DMS153 treated with DMSO at 0.1 percent for 48 hours (cell line): Measurements from ENCODE around the gene COL13A1.

ENCODE experiments used
- DNase-seq: peaks from one replicate; lab custom pipeline; 2025; ENCODE audit not compliant: unreplicated experiment; lab: John Stamatoyannopoulos, UW

Gene COL13A1

GRCh38 chr10:69901628-69902505 lies 100.2 kb downstream of the COL13A1 start:
- peak; percentile 7 for DNase-seq

GRCh38 chr10:69902835-69903535 lies 101.3 kb downstream of the COL13A1 start:
- DNase-seq = no peak

- no peak for DNase-seq
Measured at GRCh38 chr10:69904533-69904932, 102.8 kb downstream of the COL13A1 start.

GRCh38 chr10:69906425-69906824 lies 104.7 kb downstream of the COL13A1 start:
- no peak for DNase-seq

- no peak for DNase-seq
Measured at GRCh38 chr10:69907517-69907916, 105.8 kb downstream of the COL13A1 start.

- DNase-seq = no peak
Measured at GRCh38 chr10:69908124-69908523, 106.4 kb downstream of the COL13A1 start.

- DNase-seq = no peak
Measured at GRCh38 chr10:69910561-69910960, 108.9 kb downstream of the COL13A1 start.

GRCh38 chr10:69911613-69912528 lies 110.2 kb downstream of the COL13A1 start:
- no peak for DNase-seq

- DNase-seq = no peak
Measured at GRCh38 chr10:69912589-69912988, 110.9 kb downstream of the COL13A1 start.

- DNase-seq = no peak
Measured at GRCh38 chr10:69913606-69914382, 112.1 kb downstream of the COL13A1 start.

- no peak for DNase-seq
Measured at GRCh38 chr10:69914398-69915214, 112.9 kb downstream of the COL13A1 start.

- DNase-seq = no peak
Measured at GRCh38 chr10:69915215-69915560, 113.5 kb downstream of the COL13A1 start.

- DNase-seq = no peak
Measured at GRCh38 chr10:69916118-69916517, 114.4 kb downstream of the COL13A1 start.

GRCh38 chr10:69918036-69918435 lies 116.3 kb downstream of the COL13A1 start:
- DNase-seq = no peak

- DNase-seq = no peak
Measured at GRCh38 chr10:69919250-69919649, 117.5 kb downstream of the COL13A1 start.

- DNase-seq = no peak
Measured at GRCh38 chr10:69925111-69925510, 123.4 kb downstream of the COL13A1 start.

GRCh38 chr10:69928339-69928738 lies 126.6 kb downstream of the COL13A1 start:
- no peak for DNase-seq

- no peak for DNase-seq
Measured at GRCh38 chr10:69929575-69929974, 127.9 kb downstream of the COL13A1 start.

GRCh38 chr10:69934768-69935167 lies 133.1 kb downstream of the COL13A1 start:
- no peak for DNase-seq

GRCh38 chr10:69936091-69936490 lies 134.4 kb downstream of the COL13A1 start:
- DNase-seq = no peak
